Measurements from ENCODE around the gene GRIK4. TPM values are rescaled to one million over a fixed set of nuclear protein-coding genes. Genes with fewer than 3 reads are reported as not detected.

GRIK4 gene
- total RNA-seq, 3 donors from 2014 or later (not counting 1 experiment from before 2014, with no cell fraction given) = 2.2 to 32.3 (median 21.9) TPM

DNA sequence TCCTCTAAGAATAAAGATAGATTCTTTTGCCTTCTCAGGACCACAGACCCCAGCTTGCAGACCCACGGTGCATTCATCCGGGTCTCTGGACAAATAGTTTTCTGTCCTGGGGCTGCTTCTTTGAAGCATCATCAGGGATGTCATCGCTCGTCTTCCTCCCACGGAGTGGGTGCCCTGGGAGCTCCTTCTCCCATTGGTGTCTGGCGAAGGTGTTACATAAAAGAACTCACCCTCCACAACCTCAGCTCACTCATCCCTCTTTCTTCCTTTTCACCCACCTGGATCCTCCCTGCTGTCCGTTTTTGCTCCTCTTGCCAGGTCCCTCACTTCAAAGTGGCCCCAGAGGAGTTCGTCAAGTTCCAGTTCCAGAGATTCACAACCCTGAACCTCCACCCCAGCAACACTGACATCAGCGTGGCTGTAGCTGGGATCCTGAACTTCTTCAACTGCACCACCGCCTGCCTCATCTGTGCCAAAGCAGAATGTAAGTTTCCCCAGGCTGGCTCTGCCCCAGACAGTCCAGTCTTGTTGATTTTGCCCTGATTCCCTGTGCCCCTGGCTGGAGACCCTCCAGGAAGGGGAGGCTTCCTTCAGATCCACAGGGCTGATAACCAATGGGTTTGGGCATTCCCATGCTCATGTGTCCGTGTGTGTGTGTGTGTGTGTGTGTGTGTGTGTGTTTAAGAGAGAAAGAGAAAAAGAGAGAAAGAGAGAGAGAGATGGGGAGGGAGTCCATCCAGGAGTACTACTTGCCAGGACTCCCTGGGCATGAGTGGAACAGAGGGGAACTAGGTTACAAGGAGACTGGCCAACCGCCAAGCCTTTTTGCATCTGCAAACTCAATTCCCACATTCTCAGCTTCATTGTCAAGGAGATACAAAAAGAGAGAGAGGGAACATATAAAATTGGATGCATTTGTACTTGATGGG lies 308.2 kb downstream of the GRIK4 start:
- DNase-seq (no peak), ATAC-seq (no peak)
- Histone ChIP-seq H3K4me1 (ENCODE audit: control insufficient read depth, insufficient read depth, low read length) (no peaks in the 10 kb centered on the region), H3K27me3 (ENCODE audit: control insufficient read depth, insufficient read depth, low read length) (no peaks in the 10 kb centered on the region), H3K9me3 (ENCODE audit: control insufficient read depth, insufficient read depth, low read length) (no peaks in the 10 kb centered on the region), H3K27ac (ENCODE audit: low read length) (no peak overlapping the region), H3K4me3 (ENCODE audit: low read length) (no peak overlapping the region), H3K36me3 (ENCODE audit: control insufficient read depth, insufficient read depth, low read length) (no peaks in the 10 kb centered on the region)
- H3K36me3 Mint-ChIP-seq = no peaks in the 10 kb centered on the region
- H3K27ac Mint-ChIP-seq = peak overlapping the region in 1 of 2 donors; percentile 72
- no peaks in the 10 kb centered on the region for H3K9me3 Mint-ChIP-seq
- peaks cover 38 to 73% of the 10 kb centered on the region in 2 donors for H3K4me1 Mint-ChIP-seq
- 80% methylated on average over 11 of the region's 12 CpGs for WGBS (ENCODE audit: insufficient coverage)
- no peak overlapping the region for H3K4me3 Mint-ChIP-seq
- TF ChIP-seq, protein P1, sequence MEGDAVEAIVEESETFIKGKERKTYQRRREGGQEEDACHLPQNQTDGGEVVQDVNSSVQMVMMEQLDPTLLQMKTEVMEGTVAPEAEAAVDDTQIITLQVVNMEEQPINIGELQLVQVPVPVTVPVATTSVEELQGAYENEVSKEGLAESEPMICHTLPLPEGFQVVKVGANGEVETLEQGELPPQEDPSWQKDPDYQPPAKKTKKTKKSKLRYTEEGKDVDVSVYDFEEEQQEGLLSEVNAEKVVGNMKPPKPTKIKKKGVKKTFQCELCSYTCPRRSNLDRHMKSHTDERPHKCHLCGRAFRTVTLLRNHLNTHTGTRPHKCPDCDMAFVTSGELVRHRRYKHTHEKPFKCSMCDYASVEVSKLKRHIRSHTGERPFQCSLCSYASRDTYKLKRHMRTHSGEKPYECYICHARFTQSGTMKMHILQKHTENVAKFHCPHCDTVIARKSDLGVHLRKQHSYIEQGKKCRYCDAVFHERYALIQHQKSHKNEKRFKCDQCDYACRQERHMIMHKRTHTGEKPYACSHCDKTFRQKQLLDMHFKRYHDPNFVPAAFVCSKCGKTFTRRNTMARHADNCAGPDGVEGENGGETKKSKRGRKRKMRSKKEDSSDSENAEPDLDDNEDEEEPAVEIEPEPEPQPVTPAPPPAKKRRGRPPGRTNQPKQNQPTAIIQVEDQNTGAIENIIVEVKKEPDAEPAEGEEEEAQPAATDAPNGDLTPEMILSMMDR (IDR thresholded peaks at IDR 0.05) = no peak
- intact Hi-C loops (cut with micrococcal nuclease) = no loop called here
- H3K27me3 Mint-ChIP-seq (ENCODE audit: low read depth in 2 of 2) = peaks cover 7 to 12% of the 10 kb centered on the region in 2 donors

DNA sequence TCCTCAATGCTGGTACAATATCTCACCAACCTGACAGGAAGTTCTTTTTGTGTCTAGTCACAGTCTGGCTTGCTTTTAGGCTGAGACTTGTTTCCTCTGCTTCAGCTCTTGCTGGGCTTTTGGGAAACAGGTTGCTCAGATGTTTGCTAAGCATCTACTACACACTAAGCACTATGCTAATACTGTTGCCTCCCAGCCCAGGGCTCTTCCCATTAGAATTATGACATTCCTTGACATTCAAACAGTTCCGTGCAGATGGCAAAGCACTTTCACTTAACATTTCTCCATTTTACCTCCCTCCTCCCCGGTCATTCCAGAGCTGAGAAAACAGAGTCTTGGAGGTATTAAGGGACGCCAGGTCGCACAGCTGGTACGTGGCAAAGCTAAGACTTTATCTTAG lies 311.6 kb downstream of the GRIK4 start:
- Mint-ChIP-seq H3K4me3 (no peak overlapping the region), H3K27ac (peak overlapping the region in 1 of 2 donors; percentile 2), H3K36me3 (no peaks in the 10 kb centered on the region), H3K4me1 (peaks cover 25 to 49% of the 10 kb centered on the region in 2 donors), H3K27me3 (ENCODE audit: low read depth in 2 of 2) (peaks cover 4 to 12% of the 10 kb centered on the region in 2 donors), H3K9me3 (no peaks in the 10 kb centered on the region)
- Histone ChIP-seq H3K4me3 (ENCODE audit: low read length) (no peak overlapping the region), H3K36me3 (ENCODE audit: control insufficient read depth, insufficient read depth, low read length) (no peaks in the 10 kb centered on the region), H3K4me1 (ENCODE audit: control insufficient read depth, insufficient read depth, low read length) (no peaks in the 10 kb centered on the region), H3K9me3 (ENCODE audit: control insufficient read depth, insufficient read depth, low read length) (no peaks in the 10 kb centered on the region), H3K27ac (ENCODE audit: low read length) (no peak overlapping the region), H3K27me3 (ENCODE audit: control insufficient read depth, insufficient read depth, low read length) (no peaks in the 10 kb centered on the region)
- no peak for ATAC-seq
- intact Hi-C loops (cut with micrococcal nuclease) = no loop called here
- DNase-seq = no peak
- 91% methylated on average over 5 of the region's 5 CpGs for WGBS (ENCODE audit: insufficient coverage)
- TF ChIP-seq, protein P1 (IDR thresholded peaks at IDR 0.05) = no peak

DNA sequence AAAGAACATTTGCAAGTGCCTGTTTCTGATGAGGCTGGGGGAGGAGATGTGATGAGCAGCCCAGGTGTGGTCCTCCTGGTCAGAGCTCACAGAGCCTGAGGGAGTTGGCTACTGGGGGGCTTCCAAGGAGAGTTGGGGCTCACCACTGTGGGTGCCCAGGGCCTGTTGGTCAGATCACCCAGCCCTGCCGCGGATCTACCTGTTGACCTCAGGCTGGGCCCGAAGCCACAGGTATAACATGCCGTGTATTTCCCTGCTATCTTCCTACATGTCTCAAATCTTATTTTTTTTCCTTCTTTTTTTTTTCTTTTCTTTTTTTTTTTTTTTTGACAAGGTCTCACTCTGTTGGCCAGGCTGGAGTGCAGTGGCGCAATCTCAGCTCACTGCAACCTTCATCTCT lies 312.7 kb downstream of the GRIK4 start:
- ATAC-seq = no peak
- Histone ChIP-seq H3K27ac (ENCODE audit: low read length) (no peak overlapping the region), H3K4me1 (ENCODE audit: control insufficient read depth, insufficient read depth, low read length) (no peaks in the 10 kb centered on the region), H3K27me3 (ENCODE audit: control insufficient read depth, insufficient read depth, low read length) (no peaks in the 10 kb centered on the region), H3K36me3 (ENCODE audit: control insufficient read depth, insufficient read depth, low read length) (no peaks in the 10 kb centered on the region), H3K9me3 (ENCODE audit: control insufficient read depth, insufficient read depth, low read length) (no peaks in the 10 kb centered on the region), H3K4me3 (ENCODE audit: low read length) (no peak overlapping the region)
- Mint-ChIP-seq H3K9me3 (no peaks in the 10 kb centered on the region), H3K36me3 (no peaks in the 10 kb centered on the region), H3K4me1 (peaks cover 16 to 38% of the 10 kb centered on the region in 2 donors), H3K27ac (no peak overlapping the region), H3K4me3 (no peak overlapping the region), H3K27me3 (ENCODE audit: low read depth in 2 of 2) (peaks cover 4 to 5% of the 10 kb centered on the region in 2 donors)
- no peak for DNase-seq
- intact Hi-C loops (cut with micrococcal nuclease) = no loop called here
- TF ChIP-seq, protein P1 (IDR thresholded peaks at IDR 0.05) = no peak
- 95% methylated on average over 5 of the region's 5 CpGs for WGBS (ENCODE audit: insufficient coverage)

Data from natural killer cell (primary cell).